ENCODE measurements around the gene CACNA2D4. TPM values are rescaled to one million over a fixed set of nuclear protein-coding genes. Genes with fewer than 3 reads are reported as not detected.

Gene CACNA2D4
- total and polyA plus RNA-seq, 4 donors, result 0.82 to 2.8 (median 1.3) TPM

GRCh38 chr12:1885082-1885596 is 33.3 kb downstream of the CACNA2D4 start:
- 90% methylated on average over 5 of the region's 5 CpGs for WGBS
- Histone ChIP-seq H3K36me3 (ENCODE audit: control insufficient read depth in 4 of 4, insufficient read depth in 3 of 4, low read depth in 1 of 4, low read length in 3 of 4) (no peaks in the 10 kb centered on the region), H3K4me1 (ENCODE audit: control insufficient read depth in 4 of 4, insufficient read depth in 4 of 4, low read length in 3 of 4) (no peaks in the 10 kb centered on the region), H3K9ac (ENCODE audit: low read depth in 1 of 2, low read length in 2 of 2) (no peak overlapping the region), H3K9me3 (ENCODE audit: control insufficient read depth in 4 of 4, low read length in 3 of 4) (no peaks in the 10 kb centered on the region), H3K4me3 (ENCODE audit: low read depth in 1 of 3, low read length in 3 of 3) (no peak overlapping the region), H3K27ac (ENCODE audit: low read depth in 1 of 2, low read length in 2 of 2) (no peak overlapping the region), H3K27me3 (ENCODE audit: control insufficient read depth in 4 of 4, insufficient read depth in 4 of 4, low read length in 3 of 4) (no peaks in the 10 kb centered on the region)
- peak; percentile 27 for DNase-seq (ENCODE audit: low spot score)
- TF ChIP-seq, protein P1, sequence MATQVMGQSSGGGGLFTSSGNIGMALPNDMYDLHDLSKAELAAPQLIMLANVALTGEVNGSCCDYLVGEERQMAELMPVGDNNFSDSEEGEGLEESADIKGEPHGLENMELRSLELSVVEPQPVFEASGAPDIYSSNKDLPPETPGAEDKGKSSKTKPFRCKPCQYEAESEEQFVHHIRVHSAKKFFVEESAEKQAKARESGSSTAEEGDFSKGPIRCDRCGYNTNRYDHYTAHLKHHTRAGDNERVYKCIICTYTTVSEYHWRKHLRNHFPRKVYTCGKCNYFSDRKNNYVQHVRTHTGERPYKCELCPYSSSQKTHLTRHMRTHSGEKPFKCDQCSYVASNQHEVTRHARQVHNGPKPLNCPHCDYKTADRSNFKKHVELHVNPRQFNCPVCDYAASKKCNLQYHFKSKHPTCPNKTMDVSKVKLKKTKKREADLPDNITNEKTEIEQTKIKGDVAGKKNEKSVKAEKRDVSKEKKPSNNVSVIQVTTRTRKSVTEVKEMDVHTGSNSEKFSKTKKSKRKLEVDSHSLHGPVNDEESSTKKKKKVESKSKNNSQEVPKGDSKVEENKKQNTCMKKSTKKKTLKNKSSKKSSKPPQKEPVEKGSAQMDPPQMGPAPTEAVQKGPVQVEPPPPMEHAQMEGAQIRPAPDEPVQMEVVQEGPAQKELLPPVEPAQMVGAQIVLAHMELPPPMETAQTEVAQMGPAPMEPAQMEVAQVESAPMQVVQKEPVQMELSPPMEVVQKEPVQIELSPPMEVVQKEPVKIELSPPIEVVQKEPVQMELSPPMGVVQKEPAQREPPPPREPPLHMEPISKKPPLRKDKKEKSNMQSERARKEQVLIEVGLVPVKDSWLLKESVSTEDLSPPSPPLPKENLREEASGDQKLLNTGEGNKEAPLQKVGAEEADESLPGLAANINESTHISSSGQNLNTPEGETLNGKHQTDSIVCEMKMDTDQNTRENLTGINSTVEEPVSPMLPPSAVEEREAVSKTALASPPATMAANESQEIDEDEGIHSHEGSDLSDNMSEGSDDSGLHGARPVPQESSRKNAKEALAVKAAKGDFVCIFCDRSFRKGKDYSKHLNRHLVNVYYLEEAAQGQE (IDR thresholded peaks at IDR 0.05), result no peak

DNA sequence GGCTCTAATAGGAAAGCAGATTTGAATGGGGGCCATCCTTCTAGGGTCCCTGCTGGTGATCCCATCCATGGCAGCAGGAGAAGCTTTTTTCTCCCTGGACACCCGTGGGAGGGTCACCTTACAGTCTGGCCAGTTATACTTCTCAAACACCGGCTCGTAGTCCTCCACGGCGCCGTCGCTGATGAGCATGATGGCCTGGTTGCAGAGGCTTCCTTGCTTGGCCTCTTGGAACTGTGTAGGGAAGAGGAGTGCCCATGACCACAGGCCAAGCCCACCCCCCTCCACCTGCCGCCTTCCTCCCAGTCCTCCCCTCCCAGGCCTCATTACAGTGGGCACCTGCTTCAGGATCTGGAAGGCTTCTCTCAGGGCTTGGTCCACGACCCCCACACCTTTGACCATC is 33.8 kb downstream of the CACNA2D4 start:
- Histone ChIP-seq H3K4me1 (ENCODE audit: control insufficient read depth in 4 of 4, insufficient read depth in 4 of 4, low read length in 3 of 4) (no peaks in the 10 kb centered on the region), H3K27ac (ENCODE audit: low read depth in 1 of 2, low read length in 2 of 2) (no peak overlapping the region), H3K4me3 (ENCODE audit: low read depth in 1 of 3, low read length in 3 of 3) (no peak overlapping the region), H3K36me3 (ENCODE audit: control insufficient read depth in 4 of 4, insufficient read depth in 3 of 4, low read depth in 1 of 4, low read length in 3 of 4) (no peaks in the 10 kb centered on the region), H3K9ac (ENCODE audit: low read depth in 1 of 2, low read length in 2 of 2) (no peak overlapping the region), H3K27me3 (ENCODE audit: control insufficient read depth in 4 of 4, insufficient read depth in 4 of 4, low read length in 3 of 4) (no peaks in the 10 kb centered on the region), H3K9me3 (ENCODE audit: control insufficient read depth in 4 of 4, low read length in 3 of 4) (no peaks in the 10 kb centered on the region)
- no peak for TF ChIP-seq SP1 (IDR thresholded peaks at IDR 0.05)
- 93% methylated on average over 9 of the region's 9 CpGs for WGBS
- peak; percentile 29 for DNase-seq (ENCODE audit: low spot score)

DNA sequence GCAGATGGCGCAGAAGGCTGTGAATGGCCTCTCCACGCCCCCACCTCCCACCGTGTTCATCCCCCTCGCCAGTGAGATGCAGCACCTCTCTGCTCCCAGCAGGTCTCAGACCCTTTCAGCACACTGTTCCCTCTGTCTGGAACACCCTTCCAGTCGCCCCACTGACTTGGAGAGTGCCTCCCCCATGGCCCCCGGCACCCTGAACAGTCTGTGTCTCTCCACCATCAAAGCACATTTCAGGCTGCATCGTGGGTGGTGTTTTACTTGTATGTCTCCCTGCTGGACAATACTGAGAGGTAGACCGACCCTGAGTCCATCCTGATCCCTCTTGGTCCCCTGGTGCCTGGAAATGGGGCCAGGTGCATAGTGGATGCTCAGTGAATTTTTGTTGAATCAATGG is 34.9 kb downstream of the CACNA2D4 start:
- Histone ChIP-seq H3K27me3 (ENCODE audit: control insufficient read depth in 4 of 4, insufficient read depth in 4 of 4, low read length in 3 of 4) (no peaks in the 10 kb centered on the region), H3K4me1 (ENCODE audit: control insufficient read depth in 4 of 4, insufficient read depth in 4 of 4, low read length in 3 of 4) (no peaks in the 10 kb centered on the region), H3K27ac (ENCODE audit: low read depth in 1 of 2, low read length in 2 of 2) (no peak overlapping the region), H3K36me3 (ENCODE audit: control insufficient read depth in 4 of 4, insufficient read depth in 3 of 4, low read depth in 1 of 4, low read length in 3 of 4) (no peaks in the 10 kb centered on the region), H3K9me3 (ENCODE audit: control insufficient read depth in 4 of 4, low read length in 3 of 4) (no peaks in the 10 kb centered on the region), H3K4me3 (ENCODE audit: low read depth in 1 of 3, low read length in 3 of 3) (no peak overlapping the region), H3K9ac (ENCODE audit: low read depth in 1 of 2, low read length in 2 of 2) (no peak overlapping the region)
- TF ChIP-seq, protein P1 (IDR thresholded peaks at IDR 0.05), result no peak
- TF ChIP-seq HNF4A (conservative IDR thresholded peaks at IDR 0.05), result no peak
- TF ChIP-seq RAD21 (IDR thresholded peaks at IDR 0.05), result no peak
- no peak for TF ChIP-seq EGR1 (IDR thresholded peaks at IDR 0.05; ENCODE audit: low read depth in 2 of 2)
- no peak for TF ChIP-seq RXRA (IDR thresholded peaks at IDR 0.05)
- TF ChIP-seq, protein P2, sequence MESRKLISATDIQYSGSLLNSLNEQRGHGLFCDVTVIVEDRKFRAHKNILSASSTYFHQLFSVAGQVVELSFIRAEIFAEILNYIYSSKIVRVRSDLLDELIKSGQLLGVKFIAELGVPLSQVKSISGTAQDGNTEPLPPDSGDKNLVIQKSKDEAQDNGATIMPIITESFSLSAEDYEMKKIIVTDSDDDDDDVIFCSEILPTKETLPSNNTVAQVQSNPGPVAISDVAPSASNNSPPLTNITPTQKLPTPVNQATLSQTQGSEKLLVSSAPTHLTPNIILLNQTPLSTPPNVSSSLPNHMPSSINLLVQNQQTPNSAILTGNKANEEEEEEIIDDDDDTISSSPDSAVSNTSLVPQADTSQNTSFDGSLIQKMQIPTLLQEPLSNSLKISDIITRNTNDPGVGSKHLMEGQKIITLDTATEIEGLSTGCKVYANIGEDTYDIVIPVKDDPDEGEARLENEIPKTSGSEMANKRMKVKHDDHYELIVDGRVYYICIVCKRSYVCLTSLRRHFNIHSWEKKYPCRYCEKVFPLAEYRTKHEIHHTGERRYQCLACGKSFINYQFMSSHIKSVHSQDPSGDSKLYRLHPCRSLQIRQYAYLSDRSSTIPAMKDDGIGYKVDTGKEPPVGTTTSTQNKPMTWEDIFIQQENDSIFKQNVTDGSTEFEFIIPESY (IDR thresholded peaks at IDR 0.05), result no peak
- TF ChIP-seq, protein P3, sequence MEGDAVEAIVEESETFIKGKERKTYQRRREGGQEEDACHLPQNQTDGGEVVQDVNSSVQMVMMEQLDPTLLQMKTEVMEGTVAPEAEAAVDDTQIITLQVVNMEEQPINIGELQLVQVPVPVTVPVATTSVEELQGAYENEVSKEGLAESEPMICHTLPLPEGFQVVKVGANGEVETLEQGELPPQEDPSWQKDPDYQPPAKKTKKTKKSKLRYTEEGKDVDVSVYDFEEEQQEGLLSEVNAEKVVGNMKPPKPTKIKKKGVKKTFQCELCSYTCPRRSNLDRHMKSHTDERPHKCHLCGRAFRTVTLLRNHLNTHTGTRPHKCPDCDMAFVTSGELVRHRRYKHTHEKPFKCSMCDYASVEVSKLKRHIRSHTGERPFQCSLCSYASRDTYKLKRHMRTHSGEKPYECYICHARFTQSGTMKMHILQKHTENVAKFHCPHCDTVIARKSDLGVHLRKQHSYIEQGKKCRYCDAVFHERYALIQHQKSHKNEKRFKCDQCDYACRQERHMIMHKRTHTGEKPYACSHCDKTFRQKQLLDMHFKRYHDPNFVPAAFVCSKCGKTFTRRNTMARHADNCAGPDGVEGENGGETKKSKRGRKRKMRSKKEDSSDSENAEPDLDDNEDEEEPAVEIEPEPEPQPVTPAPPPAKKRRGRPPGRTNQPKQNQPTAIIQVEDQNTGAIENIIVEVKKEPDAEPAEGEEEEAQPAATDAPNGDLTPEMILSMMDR (IDR thresholded peaks at IDR 0.05; ENCODE audit: low read depth, low read length, missing input control), result no peak
- TF ChIP-seq NR2F2 (IDR thresholded peaks at IDR 0.05), result no peak
- TF ChIP-seq GABPA (IDR thresholded peaks at IDR 0.05 in 1 of 2, conservative IDR thresholded peaks at IDR 0.05 in 1 of 2), result no peak
- TF ChIP-seq YY1 (IDR thresholded peaks at IDR 0.05), result no peak
- no peak for TF ChIP-seq HNF4G (IDR thresholded peaks at IDR 0.05)
- TF ChIP-seq SP1 (IDR thresholded peaks at IDR 0.05), result no peak
- TF ChIP-seq FOXA2 (IDR thresholded peaks at IDR 0.05), result no peak
- WGBS, result 88% methylated on average over 8 of the region's 8 CpGs
- DNase-seq (ENCODE audit: low spot score), result no peak
